ENCODE measurements around the gene ARMC9. TPM values are rescaled to one million over a fixed set of nuclear protein-coding genes. Genes with fewer than 3 reads are reported as not detected.

Gene ARMC9
- total RNA-seq, 1 donor from 2014 or later: 43.1 TPM

DNA sequence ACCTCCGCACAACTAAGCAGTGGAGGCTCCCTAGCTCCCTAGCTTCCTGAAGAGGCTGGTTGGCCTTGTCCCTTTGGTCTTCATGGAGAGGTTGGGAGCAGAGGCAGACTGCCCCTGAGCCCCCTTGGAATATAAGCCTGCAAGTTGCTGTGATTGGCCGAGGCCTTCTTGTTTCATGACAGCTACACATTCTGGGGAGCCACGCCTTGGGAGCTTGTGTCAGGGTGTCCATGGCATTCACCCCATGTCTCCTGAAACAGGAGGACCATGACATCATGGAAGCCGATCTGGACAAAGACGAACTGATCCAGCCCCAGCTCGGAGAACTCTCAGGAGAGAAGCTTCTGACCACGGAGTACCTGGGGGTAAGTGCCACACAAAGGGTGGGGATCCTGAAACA, 133.1 kb downstream of the ARMC9 start:
- Histone ChIP-seq H3K9me3 (no peaks in the 10 kb centered on the region), H3K27ac (no peak overlapping the region), H3K4me1 (no peaks in the 10 kb centered on the region), H3K27me3 (ENCODE audit: low read depth) (no peaks in the 10 kb centered on the region), H3K36me3 (no peaks in the 10 kb centered on the region), H3K4me3 (no peak overlapping the region)
- ATAC-seq: no peak
- intact Hi-C loops (cut with DNase I): no loop called here
- TF ChIP-seq, protein P1, sequence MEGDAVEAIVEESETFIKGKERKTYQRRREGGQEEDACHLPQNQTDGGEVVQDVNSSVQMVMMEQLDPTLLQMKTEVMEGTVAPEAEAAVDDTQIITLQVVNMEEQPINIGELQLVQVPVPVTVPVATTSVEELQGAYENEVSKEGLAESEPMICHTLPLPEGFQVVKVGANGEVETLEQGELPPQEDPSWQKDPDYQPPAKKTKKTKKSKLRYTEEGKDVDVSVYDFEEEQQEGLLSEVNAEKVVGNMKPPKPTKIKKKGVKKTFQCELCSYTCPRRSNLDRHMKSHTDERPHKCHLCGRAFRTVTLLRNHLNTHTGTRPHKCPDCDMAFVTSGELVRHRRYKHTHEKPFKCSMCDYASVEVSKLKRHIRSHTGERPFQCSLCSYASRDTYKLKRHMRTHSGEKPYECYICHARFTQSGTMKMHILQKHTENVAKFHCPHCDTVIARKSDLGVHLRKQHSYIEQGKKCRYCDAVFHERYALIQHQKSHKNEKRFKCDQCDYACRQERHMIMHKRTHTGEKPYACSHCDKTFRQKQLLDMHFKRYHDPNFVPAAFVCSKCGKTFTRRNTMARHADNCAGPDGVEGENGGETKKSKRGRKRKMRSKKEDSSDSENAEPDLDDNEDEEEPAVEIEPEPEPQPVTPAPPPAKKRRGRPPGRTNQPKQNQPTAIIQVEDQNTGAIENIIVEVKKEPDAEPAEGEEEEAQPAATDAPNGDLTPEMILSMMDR (IDR thresholded peaks at IDR 0.05): no peak
- no peak for DNase-seq

- no peaks in the 10 kb centered on the region for H3K27me3 ChIP-seq (ENCODE audit: low read depth)
- no peak overlapping the region for H3K27ac ChIP-seq
- no peaks in the 10 kb centered on the region for H3K4me1 ChIP-seq
- TF ChIP-seq, protein P1 (IDR thresholded peaks at IDR 0.05): no peak
- H3K36me3 ChIP-seq: no peaks in the 10 kb centered on the region
- no peaks in the 10 kb centered on the region for H3K9me3 ChIP-seq
- no peak for DNase-seq
- no peak overlapping the region for H3K4me3 ChIP-seq
- intact Hi-C loops (cut with DNase I): no loop called here
- ATAC-seq: no peak
These were observed 134.0 kb downstream of the ARMC9 start for GRCh38 chr2:231332388-231332787.

GRCh38 chr2:231332872-231333500, 134.6 kb downstream of the ARMC9 start:
- no peaks in the 10 kb centered on the region for H3K27me3 ChIP-seq (ENCODE audit: low read depth)
- TF ChIP-seq, protein P1 (IDR thresholded peaks at IDR 0.05): no peak
- intact Hi-C loops (cut with DNase I): no loop called here
- H3K36me3 ChIP-seq: no peaks in the 10 kb centered on the region
- ATAC-seq (no peak), DNase-seq (no peak)
- H3K27ac ChIP-seq: no peak overlapping the region
- no peaks in the 10 kb centered on the region for H3K9me3 ChIP-seq
- no peaks in the 10 kb centered on the region for H3K4me1 ChIP-seq
- H3K4me3 ChIP-seq: no peak overlapping the region

- Histone ChIP-seq H3K9me3 (no peaks in the 10 kb centered on the region), H3K4me1 (no peaks in the 10 kb centered on the region), H3K27ac (no peak overlapping the region), H3K4me3 (no peak overlapping the region), H3K27me3 (ENCODE audit: low read depth) (no peaks in the 10 kb centered on the region), H3K36me3 (no peaks in the 10 kb centered on the region)
- intact Hi-C loops (cut with DNase I): no loop called here
- TF ChIP-seq, protein P1 (IDR thresholded peaks at IDR 0.05): no peak
- peak; percentile 64 for DNase-seq
- ATAC-seq: peak in 1 of 2 donors; percentile 54
These were observed 135.9 kb downstream of the ARMC9 start for GRCh38 chr2:231334179-231334930.

DNA sequence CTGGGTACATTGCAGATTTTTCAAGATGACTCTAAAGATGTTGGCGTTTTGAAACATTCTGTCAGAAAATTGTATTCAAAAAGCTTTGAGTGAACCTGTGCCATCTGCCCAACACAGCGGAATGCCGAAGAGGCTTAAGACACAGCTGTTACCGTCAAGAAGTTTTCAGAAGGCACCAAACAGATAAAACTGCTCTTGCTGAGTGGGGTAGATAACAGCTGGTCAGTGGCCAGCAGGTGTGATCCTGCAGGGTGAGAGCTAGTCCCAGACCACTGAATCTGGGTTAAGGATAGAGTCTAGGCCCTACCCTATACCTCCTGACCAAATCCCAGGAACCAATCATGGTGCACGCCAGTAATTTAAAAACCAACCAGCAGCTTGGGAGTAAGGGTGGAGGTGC, 136.6 kb downstream of the ARMC9 start:
- Histone ChIP-seq H3K27ac (no peak overlapping the region), H3K4me3 (no peak overlapping the region), H3K4me1 (no peaks in the 10 kb centered on the region), H3K36me3 (no peaks in the 10 kb centered on the region), H3K9me3 (no peaks in the 10 kb centered on the region), H3K27me3 (ENCODE audit: low read depth) (no peaks in the 10 kb centered on the region)
- ATAC-seq: no peak
- TF ChIP-seq, protein P1 (IDR thresholded peaks at IDR 0.05): no peak
- no peak for DNase-seq
- intact Hi-C loops (cut with DNase I): no loop called here
